Transverse colon (tissue), 4 donors: ENCODE measurements around the gene PLEKHB2. TPM values are rescaled to one million over a fixed set of nuclear protein-coding genes. Genes with fewer than 3 reads are reported as not detected.

Source experiments
- DNase-seq: peaks from one replicate; pipeline ENCODE4 v3.0.0-alpha.2; 2019
- H3K27ac ChIP-seq, 4 donors: fragments of 200-600 bp; sonication (generic); 2 replicates each; pipeline ENCODE4 v1.5.1; 2016 to 2018; ENCODE audit warnings: inconsistent platforms in 4 of 4
- H3K27me3 ChIP-seq: fragments of 200-600 bp; sonication (generic); 2 replicates; pipeline ENCODE4 v1.5.1; 2017; ENCODE audit warnings: inconsistent platforms
- H3K36me3 ChIP-seq, 4 donors: fragments of 200-600 bp; sonication (generic); 2 replicates each; pipeline ENCODE4 v1.5.1; 2017 to 2019; ENCODE audit warnings: inconsistent platforms in 4 of 4
- H3K4me1 ChIP-seq, 4 donors: fragments of 200-600 bp; sonication (generic); 2 replicates each; pipeline ENCODE4 v1.5.1; 2017 to 2020; ENCODE audit warnings: inconsistent platforms in 4 of 4
- H3K4me3 ChIP-seq, 4 donors: fragments of 200-600 bp; sonication (generic); 1 replicate in 1 of 4; 2 replicates in 3 of 4; pipeline versions ENCODE4 v1.5.1 to v1.6.1; 2017 to 2019; ENCODE audit warnings: inconsistent platforms in 4 of 4
- H3K9me3 ChIP-seq, 2 donors: fragments of 200-600 bp; sonication (generic); 2 replicates each; pipeline ENCODE4 v1.5.1; 2017 to 2019; ENCODE audit warnings: inconsistent platforms in 2 of 2
- CTCF ChIP-seq, 5 experiments: fragments of 200-600 bp in 3 of 5; fragments of 450-650 bp in 2 of 5; sonication (generic) in 3 of 5; IDR thresholded peaks; 1 replicate in 2 of 5; 2 replicates in 3 of 5; pipeline ENCODE4 v1.5.1; 2016 to 2017; ENCODE audit warnings: antibody characterized with exemption in 5 of 5, inconsistent platforms in 3 of 5, mild to moderate bottlenecking in 2 of 5, moderate library complexity in 1 of 5
- EP300 ChIP-seq: sonication (generic); formaldehyde crosslinking; IDR thresholded peaks from one replicate; pipeline ENCODE4 v1.6.1; 2017; ENCODE audit warnings: antibody characterized with exemption, low read depth
- POLR2A ChIP-seq: fragments of 450-650 bp; IDR thresholded peaks from one replicate; pipeline ENCODE4 v1.6.1; 2016; ENCODE audit warnings: antibody characterized with exemption, mild to moderate bottlenecking, moderate library complexity
- POLR2AphosphoS5 ChIP-seq, 3 donors: sonication (generic); formaldehyde crosslinking; IDR thresholded peaks; one replicate each; pipeline ENCODE4 v1.6.1; 2016; ENCODE audit warnings: antibody characterized with exemption in 3 of 3
- WGBS, 2 donors: methylation state at CpG; one replicate each; pipeline ENCODE4 v1.1.5; 2018; ENCODE audit warnings: low coverage in 1 of 2; 5-methylcytosine and 5-hydroxymethylcytosine counted together
- in situ Hi-C, 4 donors: fragments of 200-750 bp; cut with MboI; loops; one replicate each; pipeline versions ENCODE4 v1.15.0 to v1.15.1; 2017; ENCODE audit warnings: low sequenced_read_pairs in 3 of 4, low pct_ligation_motif_present in 1 of 4, low pct_unique_long_range_greater_than_20kb in 1 of 4
- intact Hi-C: fragments of 100-400 bp; cut with DNase I; formaldehyde crosslinking; loops from one replicate; pipeline ENCODE4 v1.15.1; 2023; ENCODE audit warnings: low total_unique reads
- total RNA-seq, 4 donors: library from RNA; depleted of rRNA; stranded (reverse); fragments of >200 nt; gene quantifications; one replicate each; pipeline ENCODE4 v1.1.0, GENCODE V29; 2016

The PLEKHB2 gene
- total RNA-seq, 4 donors from 2014 or later = 35.4 to 222 (median 131) TPM

DNA sequence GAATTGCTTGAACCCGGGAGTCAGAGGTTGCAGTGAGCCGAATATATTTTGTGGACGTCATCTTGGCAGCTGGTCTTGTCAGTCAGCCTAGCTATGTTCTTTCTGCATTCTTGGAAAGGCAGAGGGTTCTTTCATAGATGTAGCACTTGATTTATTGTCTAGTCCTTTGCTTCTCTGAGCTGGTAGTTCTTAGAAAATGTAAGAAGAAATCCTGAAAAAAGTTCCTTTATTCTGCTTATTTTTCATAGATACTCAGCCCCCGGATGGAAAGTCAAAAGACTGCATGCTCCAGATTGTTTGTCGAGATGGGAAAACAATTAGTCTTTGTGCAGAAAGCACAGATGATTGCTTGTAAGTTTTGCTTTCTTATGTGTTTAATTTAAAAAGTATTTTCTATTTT, 21.3 kb downstream of the PLEKHB2 start:
- intact Hi-C loops = no loop called here
- Histone ChIP-seq H3K27ac (no peak overlapping the region), H3K36me3 (peaks cover 0 to 60% (median 15%) of the 10 kb centered on the region in 4 donors), H3K4me3 (no peak overlapping the region), H3K27me3 (no peaks in the 10 kb centered on the region), H3K9me3 (no peaks in the 10 kb centered on the region), H3K4me1 (peaks cover 0 to under 1% (median 0%) of the 10 kb centered on the region in 4 donors)
- TF ChIP-seq POLR2AphosphoS5 (IDR thresholded peaks at IDR 0.05) (no peak), CTCF (IDR thresholded peaks at IDR 0.05) (no peak), EP300 (no peak), POLR2A (no peak)
- DNase-seq = no peak
- 83 to 88% methylated on average over 4 to 5 of the region's 5 CpGs for WGBS, 2 donors
- in situ Hi-C loops = no loop called here

- WGBS, 2 donors = 88 to 100% methylated on average over 2 to 3 of the region's 3 CpGs
- TF ChIP-seq CTCF (IDR thresholded peaks at IDR 0.05) (no peak), EP300 (no peak), POLR2A (no peak), POLR2AphosphoS5 (IDR thresholded peaks at IDR 0.05) (no peak)
- in situ Hi-C loops = no loop called here
Measured at GRCh38 chr2:131127076-131127475, 21.9 kb downstream of the PLEKHB2 start.

DNA sequence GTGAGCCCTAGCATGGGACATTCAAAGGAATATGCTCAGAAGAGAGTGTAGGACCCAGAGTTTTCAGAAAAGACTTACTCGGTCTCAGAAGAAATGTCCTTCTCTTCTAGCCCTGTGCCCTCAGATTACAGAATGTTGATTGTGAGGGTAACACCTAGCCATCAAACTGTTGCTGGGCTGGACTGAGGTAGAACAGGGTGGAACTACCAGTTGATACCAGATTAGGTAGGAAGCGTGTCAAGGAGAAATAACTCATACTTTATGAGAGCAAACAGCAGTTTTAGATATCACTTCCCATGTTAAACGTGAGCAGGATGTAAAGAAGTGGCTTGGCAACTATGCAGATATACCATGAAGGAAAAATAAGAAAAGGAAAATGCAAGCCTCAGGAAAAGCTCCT, 22.8 kb downstream of the PLEKHB2 start:
- peaks cover 0 to 69% (median 15%) of the 10 kb centered on the region in 4 donors for H3K36me3 ChIP-seq
- H3K4me3 ChIP-seq = no peak overlapping the region
- DNase-seq = no peak
- in situ Hi-C loops = no loop called here
- H3K4me1 ChIP-seq = no peaks in the 10 kb centered on the region
- TF ChIP-seq EP300 (no peak), CTCF (IDR thresholded peaks at IDR 0.05) (no peak), POLR2A (no peak), POLR2AphosphoS5 (IDR thresholded peaks at IDR 0.05) (no peak)
- no peaks in the 10 kb centered on the region for H3K27me3 ChIP-seq
- no peak overlapping the region for H3K27ac ChIP-seq
- intact Hi-C loops = no loop called here
- no peaks in the 10 kb centered on the region for H3K9me3 ChIP-seq
- WGBS, 2 donors = 57 to 69% methylated on average over 1 to 3 of the region's 3 CpGs

More at GRCh38 chr2:131127076-131127475, 21.9 kb downstream of the PLEKHB2 start:
- intact Hi-C loops = no loop called here
- no peaks in the 10 kb centered on the region for H3K27me3 ChIP-seq
- DNase-seq = no peak
- no peak overlapping the region for H3K4me3 ChIP-seq
- H3K27ac ChIP-seq = no peak overlapping the region
- peaks cover 0 to 62% (median 15%) of the 10 kb centered on the region in 4 donors for H3K36me3 ChIP-seq
- H3K4me1 ChIP-seq = no peaks in the 10 kb centered on the region
- no peaks in the 10 kb centered on the region for H3K9me3 ChIP-seq

- Histone ChIP-seq H3K27ac (no peak overlapping the region), H3K27me3 (no peaks in the 10 kb centered on the region), H3K4me1 (no peaks in the 10 kb centered on the region), H3K4me3 (no peak overlapping the region), H3K36me3 (peaks cover 0 to 72% (median 15%) of the 10 kb centered on the region in 4 donors), H3K9me3 (no peaks in the 10 kb centered on the region)
- TF ChIP-seq EP300 (no peak), POLR2AphosphoS5 (IDR thresholded peaks at IDR 0.05) (no peak), POLR2A (no peak), CTCF (IDR thresholded peaks at IDR 0.05) (no peak)
- in situ Hi-C loops = no loop called here
- 98 to 100% methylated on average over 2 of the region's 2 CpGs for WGBS, 2 donors
- no peak for DNase-seq
- intact Hi-C loops = no loop called here
Measured at GRCh38 chr2:131130298-131130596, 25.1 kb downstream of the PLEKHB2 start.
